Esophagus muscularis mucosa (tissue), 4 donors: ENCODE data around the gene HES2. TPM values are rescaled to one million over a fixed set of nuclear protein-coding genes. Genes with fewer than 3 reads are reported as not detected.
A peak's percentile ranks its signal among the peaks of the same experiment; 100 is the strongest.

Source experiments
- DNase-seq: peaks from one replicate; pipeline ENCODE4 v3.0.0-alpha.2; 2017; ENCODE audit errors: extremely low spot score
- H3K27ac ChIP-seq, 4 donors: fragments of 200-600 bp; sonication (generic); replicated peaks in 1 of 4; 1 replicate in 3 of 4; 2 replicates in 1 of 4; pipeline ENCODE4 v1.5.1; 2016 to 2019; ENCODE audit warnings: mild to moderate bottlenecking in 1 of 4
- H3K27me3 ChIP-seq, 4 donors: fragments of 200-600 bp; sonication (generic); one replicate each; pipeline versions ENCODE4 v1.5.1 to v1.6.0; 2016 to 2019
- H3K36me3 ChIP-seq, 4 donors: fragments of 200-600 bp; sonication (generic); one replicate each; pipeline ENCODE4 v1.5.1; 2016 to 2019
- H3K4me1 ChIP-seq, 4 donors: fragments of 200-600 bp; sonication (generic); one replicate each; pipeline ENCODE4 v1.5.1; 2016 to 2019
- H3K4me3 ChIP-seq, 4 donors: fragments of 200-600 bp; sonication (generic); 1 replicate in 2 of 4; 2 replicates in 2 of 4; pipeline ENCODE4 v1.5.1; 2016 to 2019; ENCODE audit warnings: mild to moderate bottlenecking in 4 of 4, moderate library complexity in 1 of 4
- H3K9me3 ChIP-seq, 4 donors: fragments of 200-600 bp; sonication (generic); 1 replicate in 3 of 4; 2 replicates in 1 of 4; pipeline ENCODE4 v1.5.1; 2016 to 2019
- CTCF ChIP-seq, 3 experiments: fragments of 200-600 bp in 2 of 3; fragments of 450-650 bp in 1 of 3; sonication (generic) in 2 of 3; IDR thresholded peaks; one replicate each; pipeline ENCODE4 v1.5.1; 2017 to 2019; ENCODE audit warnings: antibody characterized with exemption in 3 of 3, mild to moderate bottlenecking in 2 of 3, moderate library complexity in 1 of 3
- EP300 ChIP-seq: sonication (generic); formaldehyde crosslinking; IDR thresholded peaks from one replicate; pipeline ENCODE4 v1.6.1; 2017; ENCODE audit warnings: antibody characterized with exemption
- POLR2A ChIP-seq: fragments of 450-650 bp; IDR thresholded peaks from one replicate; pipeline ENCODE4 v1.6.1; 2017; ENCODE audit warnings: antibody characterized with exemption, moderate library complexity, mild to moderate bottlenecking, low read depth
- POLR2AphosphoS5 ChIP-seq, 2 donors: sonication (generic); formaldehyde crosslinking; IDR thresholded peaks; one replicate each; pipeline ENCODE4 v1.6.1; 2017; ENCODE audit warnings: antibody characterized with exemption in 2 of 2
- WGBS: methylation state at CpG from one replicate; pipeline ENCODE4 v1.1.5; 2018; 5-methylcytosine and 5-hydroxymethylcytosine counted together
- intact Hi-C: fragments of 100-400 bp; cut with DNase I; formaldehyde crosslinking; loops from one replicate; pipeline ENCODE4 v1.15.1; 2023
- total RNA-seq, 4 donors: library from RNA; depleted of rRNA; stranded (reverse); fragments of >200 nt; gene quantifications; one replicate each; pipeline versions ENCODE4 v1.1.0 to v1.2.1, GENCODE V29; 2016

HES2 gene
- total RNA-seq, 4 donors from 2014 or later: not detected

- Histone ChIP-seq H3K27ac (no peak overlapping the region), H3K4me1 (peaks cover 12 to 14% (median 13%) of the 10 kb centered on the region in 4 donors), H3K4me3 (peak overlapping the region in 1 of 4 donors; percentile 16), H3K9me3 (no peaks in the 10 kb centered on the region), H3K27me3 (no peaks in the 10 kb centered on the region), H3K36me3 (no peaks in the 10 kb centered on the region)
- no peak for TF ChIP-seq POLR2A
- no peak for TF ChIP-seq CTCF (IDR thresholded peaks at IDR 0.05)
- TF ChIP-seq POLR2AphosphoS5 (IDR thresholded peaks at IDR 0.05): no peak
- TF ChIP-seq EP300: no peak
- DNase-seq: no peak
- intact Hi-C loops: no loop called here
- WGBS: 36% methylated on average over 8 of the region's 22 CpGs
Measured at GRCh38 chr1:6385488-6386191, 34.1 kb downstream of the HES2 start.

- Histone ChIP-seq H3K27ac (no peak overlapping the region), H3K9me3 (peaks cover 0 to 3% (median 0%) of the 10 kb centered on the region in 4 donors), H3K4me1 (peaks cover 12 to 14% (median 13%) of the 10 kb centered on the region in 4 donors), H3K27me3 (no peaks in the 10 kb centered on the region), H3K4me3 (no peak overlapping the region), H3K36me3 (no peaks in the 10 kb centered on the region)
- intact Hi-C loops: no loop called here
- WGBS: 63% methylated on average over 4 of the region's 5 CpGs
- no peak for TF ChIP-seq EP300
- TF ChIP-seq POLR2AphosphoS5 (IDR thresholded peaks at IDR 0.05): no peak
- no peak for TF ChIP-seq POLR2A
- no peak for TF ChIP-seq CTCF (IDR thresholded peaks at IDR 0.05)
- no peak for DNase-seq
Measured at GRCh38 chr1:6384962-6385361, 34.8 kb downstream of the HES2 start.

GRCh38 chr1:6384135-6384534, 35.6 kb downstream of the HES2 start:
- peaks cover 0 to 5% (median 0%) of the 10 kb centered on the region in 4 donors for H3K9me3 ChIP-seq
- DNase-seq: no peak
- 96% methylated on average over 1 of the region's 1 CpG for WGBS
- H3K4me1 ChIP-seq: peaks cover 12 to 14% (median 13%) of the 10 kb centered on the region in 4 donors
- no peak overlapping the region for H3K4me3 ChIP-seq
- H3K27ac ChIP-seq: no peak overlapping the region
- H3K27me3 ChIP-seq: no peaks in the 10 kb centered on the region
- no peaks in the 10 kb centered on the region for H3K36me3 ChIP-seq
- intact Hi-C loops: no loop called here
- TF ChIP-seq CTCF (IDR thresholded peaks at IDR 0.05): no peak
- no peak for TF ChIP-seq POLR2AphosphoS5 (IDR thresholded peaks at IDR 0.05)

- Histone ChIP-seq H3K27ac (no peak overlapping the region), H3K4me3 (no peak overlapping the region), H3K9me3 (peaks cover 0 to 5% (median 0%) of the 10 kb centered on the region in 4 donors), H3K4me1 (peaks cover under 1 to 3% (median 2%) of the 10 kb centered on the region in 4 donors), H3K36me3 (no peaks in the 10 kb centered on the region), H3K27me3 (no peaks in the 10 kb centered on the region)
- 97% methylated on average over 7 of the region's 7 CpGs for WGBS
- TF ChIP-seq CTCF (IDR thresholded peaks at IDR 0.05) (no peak), EP300 (no peak), POLR2A (no peak), POLR2AphosphoS5 (IDR thresholded peaks at IDR 0.05) (no peak)
- no peak for DNase-seq
- intact Hi-C loops: no loop called here
Measured at GRCh38 chr1:6380037-6380436, 39.7 kb downstream of the HES2 start.
